Measurements from ENCODE around the gene POLK. TPM values are rescaled to one million over a fixed set of nuclear protein-coding genes. Genes with fewer than 3 reads are reported as not detected.
"Not testable (repeated sequence)": the region's sequence is repeated elsewhere in the genome, so short reads cannot be mapped to it uniquely, and the experiment has no call there.

POLK gene
- total and polyA plus RNA-seq, 8 donors = 3.7 to 145 (median 21.2) TPM

- intact Hi-C loops (cut with DNase I; ENCODE audit: low total_unique reads) = no loop called here
- WGBS, 5 donors = 70 to 91% (median 83%) methylated on average over 3 of the region's 3 CpGs
These were observed 29.2 kb upstream of the POLK start for GRCh38 chr5:75482482-75482881.

GRCh38 chr5:75484605-75485004 lies 27.1 kb upstream of the POLK start:
- Histone ChIP-seq H3K9me3 (peaks cover 0 to 23% (median 4%) of the 10 kb centered on the region in 4 donors), H3K4me1 (peaks cover 0 to 5% (median 0%) of the 10 kb centered on the region in 4 donors), H3K4me3 (no peak overlapping the region), H3K27me3 (no peaks in the 10 kb centered on the region), H3K27ac (no peak overlapping the region), H3K36me3 (peaks cover 0 to 2% (median under 1%) of the 10 kb centered on the region in 4 donors)
- WGBS, 5 donors = 74 to 96% (median 87%) methylated on average over 1 of the region's 1 CpG
- DNase-seq = no peak
- TF ChIP-seq EP300 (IDR thresholded peaks at IDR 0.05) (no peak), POLR2AphosphoS5 (IDR thresholded peaks at IDR 0.05) (no peak), CTCF (IDR thresholded peaks at IDR 0.05) (no peak), POLR2A (IDR thresholded peaks at IDR 0.05) (no peak)
- intact Hi-C loops (cut with DNase I; ENCODE audit: low total_unique reads) = no loop called here

More at GRCh38 chr5:75482482-75482881, 29.2 kb upstream of the POLK start:
- Histone ChIP-seq H3K4me3 (no peak overlapping the region), H3K27me3 (no peaks in the 10 kb centered on the region), H3K9me3 (peaks cover 0 to 15% (median 4%) of the 10 kb centered on the region in 4 donors), H3K36me3 (no peaks in the 10 kb centered on the region), H3K27ac (no peak overlapping the region), H3K4me1 (peaks cover 0 to 5% (median 0%) of the 10 kb centered on the region in 4 donors)
- no peak for TF ChIP-seq EP300 (IDR thresholded peaks at IDR 0.05)
- no peak for TF ChIP-seq POLR2AphosphoS5 (IDR thresholded peaks at IDR 0.05)
- no peak for DNase-seq

GRCh38 chr5:75489847-75490246 lies 21.8 kb upstream of the POLK start:
- intact Hi-C loops (cut with DNase I; ENCODE audit: low total_unique reads); DNase-seq: not testable (repeated sequence)

GRCh38 chr5:75491621-75492020 lies 20.1 kb upstream of the POLK start:
- no peak for TF ChIP-seq POLR2A (IDR thresholded peaks at IDR 0.05)
- no peak for TF ChIP-seq CTCF (IDR thresholded peaks at IDR 0.05)
- TF ChIP-seq POLR2AphosphoS5 (IDR thresholded peaks at IDR 0.05) = no peak
- TF ChIP-seq EP300 (IDR thresholded peaks at IDR 0.05) = no peak
- H3K9me3 ChIP-seq = peaks cover 0 to 20% (median 4%) of the 10 kb centered on the region in 4 donors
- WGBS, 5 donors = 96 to 99% (median 97%) methylated on average over 2 of the region's 2 CpGs
- H3K4me1 ChIP-seq = no peaks in the 10 kb centered on the region
- no peak for DNase-seq
- H3K27ac ChIP-seq = no peak overlapping the region
- intact Hi-C loops (cut with DNase I; ENCODE audit: low total_unique reads) = no loop called here
- no peaks in the 10 kb centered on the region for H3K27me3 ChIP-seq
- H3K36me3 ChIP-seq = peaks cover 0 to 24% (median 21%) of the 10 kb centered on the region in 4 donors
- H3K4me3 ChIP-seq = no peak overlapping the region

More at GRCh38 chr5:75489847-75490246, 21.8 kb upstream of the POLK start:
- not testable (repeated sequence) for H3K27ac ChIP-seq, H3K4me3 ChIP-seq, H3K4me1 ChIP-seq, H3K27me3 ChIP-seq
- peaks cover 0 to 28% (median 4%) of the 10 kb centered on the region in 4 donors for H3K9me3 ChIP-seq
- peaks cover 0 to 24% (median 21%) of the 10 kb centered on the region in 4 donors for H3K36me3 ChIP-seq
- WGBS, 5 donors = 97 to 99% (median 98%) methylated on average over 6 of the region's 6 CpGs

GRCh38 chr5:75496026-75496425 lies 15.7 kb upstream of the POLK start:
- no peaks in the 10 kb centered on the region for H3K27me3 ChIP-seq
- no peak for DNase-seq
- intact Hi-C loops (cut with DNase I; ENCODE audit: low total_unique reads) = no loop called here
- H3K4me3 ChIP-seq = no peak overlapping the region
- peaks cover 0 to 12% (median 2%) of the 10 kb centered on the region in 4 donors for H3K4me1 ChIP-seq
- no peak overlapping the region for H3K27ac ChIP-seq
- peaks cover 5 to 33% (median 33%) of the 10 kb centered on the region in 4 donors for H3K36me3 ChIP-seq
- no peaks in the 10 kb centered on the region for H3K9me3 ChIP-seq
- TF ChIP-seq POLR2A (IDR thresholded peaks at IDR 0.05) (no peak), POLR2AphosphoS5 (IDR thresholded peaks at IDR 0.05) (no peak), EP300 (IDR thresholded peaks at IDR 0.05) (no peak), CTCF (IDR thresholded peaks at IDR 0.05) (no peak)
- 68 to 84% (median 71%) methylated on average over 3 of the region's 3 CpGs for whole genome bisulfite sequencing, 5 donors
